GM13977 (cell line): ENCODE measurements around the gene AKAP8.
"Not testable (repeated sequence)": the region's sequence is repeated elsewhere in the genome, so short reads cannot be mapped to it uniquely, and the experiment has no call there.

Source experiments
- DNase-seq: peaks from one replicate; pipeline ENCODE4 v3.0.0; 2012; ENCODE audit warnings: low spot score
- in situ Hi-C: fragments of 300-500 bp; cut with MboI; formaldehyde crosslinking; loops from one replicate; pipeline ENCODE4 v1.12.0; 2022; ENCODE audit warnings: low sequenced_read_pairs, low pct_unique_long_range_greater_than_20kb, mixed read lengths, inconsistent platforms; ENCODE audit not compliant: unreplicated experiment
- TF ChIP-seq, protein P1 (sequence below): IDR thresholded peaks from 2 replicates; pipeline ENCODE4 v1.5.1; 2012; ENCODE audit warnings: mild to moderate bottlenecking, control low read depth; ENCODE audit not compliant: insufficient read depth; ENCODE audit errors: extremely low read depth, missing control alignments

AKAP8 gene

DNA sequence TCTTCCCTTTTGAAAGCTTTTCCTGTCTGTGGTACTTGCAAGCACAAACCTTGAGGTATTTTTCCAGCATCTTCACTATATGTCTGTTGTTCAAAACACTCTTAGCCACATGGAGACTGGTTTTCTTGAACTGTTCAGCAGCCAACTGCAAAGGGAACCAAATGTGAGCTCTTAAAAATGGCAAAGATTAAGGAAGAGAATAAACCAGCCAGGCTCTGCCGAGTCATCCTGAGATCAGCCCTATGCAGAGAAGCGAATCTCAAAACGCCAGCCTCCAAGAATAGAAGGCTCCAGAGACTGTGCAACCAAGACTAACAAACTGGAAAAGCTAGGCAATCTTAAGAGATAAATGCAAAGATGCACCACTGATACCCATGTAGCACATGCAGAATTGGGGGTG lies 20.7 kb downstream of the AKAP8 start:
- in situ Hi-C loops, result no loop called here
- TF ChIP-seq, protein P1, sequence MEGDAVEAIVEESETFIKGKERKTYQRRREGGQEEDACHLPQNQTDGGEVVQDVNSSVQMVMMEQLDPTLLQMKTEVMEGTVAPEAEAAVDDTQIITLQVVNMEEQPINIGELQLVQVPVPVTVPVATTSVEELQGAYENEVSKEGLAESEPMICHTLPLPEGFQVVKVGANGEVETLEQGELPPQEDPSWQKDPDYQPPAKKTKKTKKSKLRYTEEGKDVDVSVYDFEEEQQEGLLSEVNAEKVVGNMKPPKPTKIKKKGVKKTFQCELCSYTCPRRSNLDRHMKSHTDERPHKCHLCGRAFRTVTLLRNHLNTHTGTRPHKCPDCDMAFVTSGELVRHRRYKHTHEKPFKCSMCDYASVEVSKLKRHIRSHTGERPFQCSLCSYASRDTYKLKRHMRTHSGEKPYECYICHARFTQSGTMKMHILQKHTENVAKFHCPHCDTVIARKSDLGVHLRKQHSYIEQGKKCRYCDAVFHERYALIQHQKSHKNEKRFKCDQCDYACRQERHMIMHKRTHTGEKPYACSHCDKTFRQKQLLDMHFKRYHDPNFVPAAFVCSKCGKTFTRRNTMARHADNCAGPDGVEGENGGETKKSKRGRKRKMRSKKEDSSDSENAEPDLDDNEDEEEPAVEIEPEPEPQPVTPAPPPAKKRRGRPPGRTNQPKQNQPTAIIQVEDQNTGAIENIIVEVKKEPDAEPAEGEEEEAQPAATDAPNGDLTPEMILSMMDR, result no peak
- DNase-seq, result no peak

DNA sequence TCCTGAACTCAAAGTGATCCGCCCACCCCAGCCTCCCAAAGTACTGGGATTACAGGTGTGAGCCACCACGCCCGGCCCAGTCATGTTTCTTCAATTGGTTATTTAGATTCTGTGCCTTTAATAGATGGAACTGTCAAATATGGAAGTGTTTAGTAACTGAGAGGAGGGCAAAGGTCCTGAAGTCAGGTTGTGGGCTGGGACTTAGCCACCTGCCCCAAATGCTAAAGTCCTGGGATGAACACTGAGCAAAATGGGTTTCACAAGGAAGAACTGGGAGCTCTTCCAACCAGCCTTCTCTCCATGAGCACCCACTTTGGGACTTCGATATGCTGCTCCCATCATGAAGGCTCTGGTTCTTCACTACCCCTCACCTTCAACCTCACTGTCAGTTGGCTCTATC lies 21.7 kb downstream of the AKAP8 start:
- DNase-seq, result no peak
- in situ Hi-C loops, result no loop called here
- TF ChIP-seq, protein P1, result no peak

DNA sequence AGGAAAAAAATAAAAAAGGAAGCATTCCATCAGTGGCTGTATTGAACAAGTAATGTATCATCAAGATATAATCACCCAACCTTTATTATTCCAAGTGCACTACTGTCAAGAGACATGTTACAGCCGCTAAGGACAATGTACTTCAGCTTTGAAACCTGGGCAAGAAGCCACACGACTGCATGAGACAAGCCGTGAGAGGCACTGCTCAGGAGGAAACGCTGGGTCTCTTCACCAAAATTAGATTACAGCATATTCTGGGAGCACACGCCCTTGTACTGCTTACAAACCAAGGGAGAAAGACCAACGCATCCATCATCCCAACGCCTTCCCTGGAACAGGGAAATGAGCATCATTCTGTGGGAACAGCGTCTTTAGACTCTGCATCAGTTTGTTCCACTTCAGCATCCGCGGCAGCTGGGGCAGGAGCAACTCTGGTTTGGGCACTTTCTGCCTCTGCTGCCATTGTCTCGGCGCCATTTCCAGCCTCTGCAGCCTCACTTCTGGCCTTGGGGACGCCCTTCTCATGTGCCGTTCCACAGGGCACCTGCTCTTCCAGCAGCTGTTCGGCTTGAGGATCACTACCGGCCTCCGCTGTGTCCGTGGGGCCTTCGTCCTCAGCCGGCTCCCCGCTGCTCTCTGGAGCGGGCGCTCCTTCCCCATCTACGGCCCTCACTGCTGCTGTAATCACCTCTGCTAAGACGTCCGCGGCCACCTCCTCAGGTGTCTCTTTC lies 24.9 kb downstream of the AKAP8 start:
- TF ChIP-seq, protein P1, result no peak
- in situ Hi-C loops, result no loop called here
- DNase-seq, result no peak

DNA sequence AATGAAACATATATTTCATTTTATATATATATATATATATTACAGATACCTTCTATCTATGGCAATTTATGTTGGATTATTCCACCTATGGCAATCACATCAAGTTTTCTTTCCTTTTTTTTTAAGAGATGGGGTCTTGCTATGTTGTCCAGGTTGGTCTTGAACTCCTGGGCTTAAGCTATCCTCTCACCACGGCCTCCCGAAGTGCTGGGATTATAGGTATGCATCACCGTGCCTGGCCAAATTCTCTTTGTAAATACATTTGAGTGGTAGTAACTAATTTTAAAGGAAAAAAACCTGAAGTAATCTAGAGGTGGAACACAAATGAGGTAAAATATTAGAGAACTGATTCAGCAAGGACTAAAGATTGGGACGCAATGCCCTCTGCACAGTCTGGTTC lies 25.7 kb downstream of the AKAP8 start:
- TF ChIP-seq, protein P1, result no peak
- no peak for DNase-seq
- in situ Hi-C loops, result no loop called here

DNA sequence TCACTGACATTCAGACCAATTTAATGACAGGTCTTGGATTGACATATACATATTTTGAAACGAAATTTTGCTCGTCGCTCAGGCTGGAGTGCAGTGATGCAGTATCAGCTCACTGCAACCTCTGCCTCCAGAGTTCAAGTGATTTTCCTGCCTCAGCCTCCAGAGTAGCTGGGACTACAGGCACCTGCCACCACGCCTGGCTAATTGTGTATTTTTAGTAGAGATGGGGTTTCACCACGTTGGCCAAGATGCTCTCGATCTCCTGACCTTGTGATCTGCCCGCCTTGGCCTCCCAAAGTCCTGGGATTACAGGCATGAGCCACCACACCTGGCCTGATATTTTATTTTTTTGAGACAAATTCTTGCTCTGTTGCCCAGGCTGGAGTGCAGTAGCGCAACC lies 27.1 kb downstream of the AKAP8 start:
- DNase-seq, in situ Hi-C loops: not testable (repeated sequence)

DNA sequence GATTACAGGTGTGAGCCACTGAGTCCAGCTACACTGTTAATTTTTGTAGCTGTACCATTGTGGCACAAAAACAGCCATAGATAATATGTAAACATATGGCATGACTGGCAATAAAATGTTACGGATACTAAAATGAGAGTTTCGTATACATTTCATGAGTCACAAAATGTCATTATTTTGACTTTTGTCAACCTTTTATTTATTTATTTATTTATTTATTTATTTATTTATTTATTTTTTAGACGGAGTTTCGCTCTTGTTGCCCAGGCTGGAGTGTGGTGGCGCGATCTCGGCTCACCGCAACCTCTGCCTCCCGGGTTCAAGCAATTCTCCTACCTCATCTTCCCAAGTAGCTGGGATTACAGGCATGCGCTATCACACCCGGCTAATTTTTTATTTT lies 38.3 kb downstream of the AKAP8 start:
- in situ Hi-C loops, DNase-seq: not testable (repeated sequence)

DNA sequence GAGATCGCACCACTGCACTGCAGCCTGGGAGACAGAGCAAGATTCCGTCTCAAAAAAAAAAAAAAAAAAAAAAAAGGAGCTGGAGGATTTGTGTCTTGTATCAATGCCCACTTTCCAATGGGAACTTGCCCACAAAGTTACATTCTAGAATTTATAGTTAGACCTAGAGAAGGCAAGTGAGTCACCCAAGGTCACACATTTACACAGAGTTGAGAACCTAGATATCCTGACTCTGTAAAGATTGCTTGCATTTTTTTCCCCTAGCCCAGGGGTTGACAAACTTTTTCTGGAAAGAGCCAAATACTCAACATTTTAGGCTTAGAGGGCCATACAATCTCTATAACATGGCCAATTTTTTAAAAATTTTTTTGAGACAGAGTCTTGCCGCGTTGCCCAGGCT lies 39.5 kb downstream of the AKAP8 start:
- in situ Hi-C loops, result no loop called here
- no peak for DNase-seq
- TF ChIP-seq, protein P1, result no peak

DNA sequence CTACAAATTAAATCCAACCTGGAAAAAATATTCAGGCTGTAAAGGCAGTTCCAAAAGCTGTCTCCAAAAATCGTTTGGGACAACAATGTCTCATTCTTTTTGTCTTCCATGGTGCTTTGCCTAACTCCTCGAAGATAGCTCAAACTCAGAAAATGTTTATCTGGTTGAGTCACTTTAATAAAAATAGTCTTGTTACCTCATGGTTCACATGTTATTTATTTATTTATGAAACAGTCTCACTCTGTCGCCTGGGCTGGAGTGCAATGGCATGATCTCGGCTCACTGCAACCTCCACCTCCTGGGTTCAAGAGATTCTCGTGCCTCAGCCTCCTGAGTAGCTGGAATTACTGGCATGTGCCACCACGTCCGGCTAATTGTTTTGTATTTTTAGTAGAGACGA lies 42.4 kb downstream of the AKAP8 start:
- in situ Hi-C loops, result no loop called here
- TF ChIP-seq, protein P1, result no peak
- no peak for DNase-seq

DNA sequence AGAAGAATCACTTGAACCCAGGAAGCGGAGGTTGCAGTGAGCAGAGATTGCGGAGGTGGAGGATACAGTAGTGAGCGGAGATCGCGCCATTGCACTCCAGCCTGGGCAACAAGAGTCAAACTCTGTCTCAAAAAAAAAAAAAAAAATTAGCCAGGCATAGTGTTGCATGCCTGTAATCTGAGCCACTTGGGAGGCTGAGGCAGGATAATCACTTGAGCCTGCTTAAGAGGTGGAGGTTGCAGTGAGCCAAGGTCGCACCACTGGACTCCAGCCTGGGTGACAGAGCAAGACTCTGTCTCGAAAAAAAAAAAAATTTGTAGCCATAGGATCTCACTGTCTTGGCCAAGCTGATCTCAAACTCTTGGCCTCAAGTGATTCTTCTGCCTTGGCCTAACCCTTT lies 43.6 kb downstream of the AKAP8 start:
- DNase-seq, in situ Hi-C loops: not testable (repeated sequence)
